CD4-positive, alpha-beta T cell treated with Interleukin-21 for 1 hour (primary cell): ENCODE measurements around the gene XPO6.

Experiments used
- DNase-seq: peaks from one replicate; pipeline ENCODE4 v3.0.0-alpha.2; 2020

Gene XPO6

DNA sequence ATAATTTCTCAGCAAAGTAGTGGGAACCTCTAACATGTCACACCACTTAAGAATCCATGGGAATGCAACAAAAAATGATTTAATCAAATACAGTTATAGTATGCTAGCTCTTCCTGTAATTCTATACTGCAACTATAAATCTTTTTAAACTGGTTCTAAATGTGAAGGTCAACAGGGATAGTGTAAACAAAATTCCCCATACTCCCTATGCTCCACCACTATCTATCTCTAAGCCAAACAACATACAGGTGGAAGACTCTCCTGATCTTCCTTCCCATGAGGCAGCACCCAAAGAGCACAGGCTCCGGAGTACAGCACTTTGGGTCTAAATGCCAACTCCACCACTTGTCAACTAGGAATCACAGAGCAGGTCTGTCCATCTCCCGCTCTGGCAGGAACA, 4.4 kb downstream of the XPO6 start:
- no peak for DNase-seq

DNA sequence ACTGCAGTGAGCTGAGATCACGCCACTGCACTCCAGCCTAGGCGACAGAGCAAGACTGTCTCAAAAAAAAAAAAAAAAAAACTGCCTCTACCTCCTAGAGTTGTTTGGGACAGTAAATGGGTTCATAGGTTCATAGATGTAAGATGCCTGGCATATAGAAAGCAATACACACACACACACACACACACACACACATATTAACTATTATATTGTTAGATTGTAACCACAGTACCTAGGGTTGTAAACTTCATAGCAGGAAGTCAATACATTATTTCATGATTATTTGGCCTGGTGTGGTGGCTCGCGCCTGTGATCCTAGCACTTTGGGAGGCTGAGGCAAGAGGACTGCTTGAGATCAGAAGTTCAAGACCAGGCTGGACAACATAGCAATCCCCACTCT, 5.8 kb downstream of the XPO6 start:
- no peak for DNase-seq

DNA sequence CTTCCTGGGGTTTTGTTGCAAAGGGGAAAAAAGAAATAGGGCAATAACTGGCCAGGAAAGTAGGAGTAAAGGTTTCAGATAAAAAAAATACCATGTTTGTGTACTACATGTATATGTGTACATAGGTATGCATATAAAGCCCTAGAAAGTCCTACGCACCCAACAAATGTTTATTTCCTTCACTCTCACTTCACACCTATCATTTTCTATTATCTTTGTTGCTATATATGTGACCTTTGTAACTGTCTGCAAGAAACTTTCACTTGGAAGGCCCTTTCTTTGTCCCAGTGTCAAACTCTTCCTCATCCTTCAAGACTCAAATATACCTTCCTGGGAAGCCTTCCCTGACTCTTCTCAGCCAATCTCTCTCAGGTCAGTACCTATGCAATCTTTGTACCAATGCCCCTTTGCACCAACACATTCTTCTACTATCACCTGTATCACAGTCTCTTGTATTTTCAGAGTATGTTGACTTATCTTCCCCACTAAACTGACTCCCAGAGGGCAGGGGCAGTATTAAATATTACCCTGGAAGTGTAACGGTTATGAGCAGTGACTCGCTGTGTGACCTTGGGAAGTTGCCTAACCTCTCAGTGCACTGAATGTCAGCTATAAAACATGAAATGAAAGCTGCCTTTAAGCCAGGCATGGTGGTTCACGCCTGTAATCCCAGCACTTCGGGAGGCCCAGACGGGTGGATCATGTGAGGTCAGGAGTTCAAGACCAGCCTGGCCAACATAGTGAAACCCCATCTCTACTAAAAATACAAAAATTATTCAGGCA, 6.5 kb downstream of the XPO6 start:
- DNase-seq = no peak

DNA sequence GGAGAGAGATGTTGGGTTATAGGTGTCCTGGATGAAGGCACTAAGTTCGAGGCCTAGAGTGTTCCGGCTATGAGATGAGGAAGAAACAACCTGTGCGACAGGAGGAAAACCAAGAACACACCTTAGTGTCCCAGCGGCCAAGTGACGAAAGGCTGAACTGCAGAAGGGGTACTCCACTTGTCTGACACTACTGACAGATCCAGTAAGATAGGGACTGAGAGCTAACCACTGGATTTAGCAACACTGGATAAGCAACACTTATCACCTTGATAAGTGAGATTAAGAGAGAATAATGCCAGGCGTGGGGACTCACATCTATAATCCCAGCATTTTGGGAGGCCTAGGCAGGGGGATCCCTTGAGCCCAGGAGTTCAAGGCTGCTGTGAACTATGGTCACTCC, 7.1 kb downstream of the XPO6 start:
- no peak for DNase-seq

DNA sequence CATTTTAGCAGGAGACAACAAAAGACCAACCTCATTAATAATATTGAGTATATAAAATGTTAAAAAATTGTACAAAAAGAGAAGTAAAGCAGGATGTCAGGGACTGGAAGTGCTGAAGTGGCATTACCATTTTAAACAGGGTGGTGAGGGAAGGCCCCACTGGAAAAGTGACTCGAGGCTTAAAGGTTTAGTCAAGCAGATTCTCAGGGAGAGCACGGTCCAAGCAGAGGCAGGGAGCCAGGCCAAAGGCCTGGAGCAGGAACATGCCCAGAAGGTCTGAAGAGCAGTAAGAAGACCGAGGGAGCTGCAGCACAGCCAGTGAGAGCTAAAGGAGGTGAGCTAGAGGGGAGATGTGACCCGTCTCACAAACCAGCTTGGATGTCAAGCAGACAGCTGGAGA, 7.6 kb downstream of the XPO6 start:
- DNase-seq = no peak

DNA sequence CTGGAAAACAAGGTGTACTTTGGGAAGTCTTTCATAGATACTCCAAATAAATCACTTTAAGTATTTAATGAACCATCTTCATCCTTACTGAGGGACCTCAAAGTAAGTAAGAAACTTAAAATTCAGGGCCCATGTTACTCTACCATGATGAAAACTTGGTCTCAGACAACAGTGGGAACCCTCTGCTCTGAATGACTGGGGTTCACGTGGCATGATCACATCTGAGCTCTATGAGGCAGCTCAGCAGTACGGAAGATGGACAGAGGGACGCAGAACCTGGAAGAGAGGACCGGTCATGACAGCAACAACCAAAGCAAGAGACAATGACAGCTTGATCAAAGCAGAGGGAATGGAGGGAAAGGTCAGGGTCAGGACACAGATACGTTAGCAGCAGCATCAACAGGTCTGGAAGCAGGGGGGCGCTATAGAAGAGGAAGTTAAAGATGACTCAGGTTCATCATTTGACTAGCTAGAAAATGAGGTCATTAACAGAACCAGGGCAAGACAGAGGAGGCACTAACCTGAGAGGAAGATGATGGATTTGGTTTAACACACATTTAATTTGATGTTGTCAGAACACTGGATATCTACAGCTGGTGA, 9.5 kb downstream of the XPO6 start:
- DNase-seq = peak; percentile 39

DNA sequence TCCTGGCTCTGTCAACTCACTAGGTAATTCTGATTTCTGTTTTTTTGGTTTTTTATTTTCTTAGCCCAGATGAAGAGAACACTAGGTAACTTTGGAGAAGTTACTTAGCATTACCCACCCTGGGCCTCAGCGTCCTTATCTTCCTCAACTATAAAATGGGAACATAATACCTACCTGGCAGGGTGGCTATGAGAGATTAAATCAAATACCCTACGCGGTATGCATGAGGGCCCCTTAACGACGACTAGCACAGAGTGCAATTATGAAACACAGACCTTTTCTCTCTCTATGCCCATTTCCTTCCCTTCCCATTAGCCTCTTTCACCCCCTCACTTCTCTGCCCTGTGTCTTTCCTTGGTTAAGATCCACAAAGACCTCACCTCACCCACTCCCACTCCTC, 11.1 kb downstream of the XPO6 start:
- no peak for DNase-seq

DNA sequence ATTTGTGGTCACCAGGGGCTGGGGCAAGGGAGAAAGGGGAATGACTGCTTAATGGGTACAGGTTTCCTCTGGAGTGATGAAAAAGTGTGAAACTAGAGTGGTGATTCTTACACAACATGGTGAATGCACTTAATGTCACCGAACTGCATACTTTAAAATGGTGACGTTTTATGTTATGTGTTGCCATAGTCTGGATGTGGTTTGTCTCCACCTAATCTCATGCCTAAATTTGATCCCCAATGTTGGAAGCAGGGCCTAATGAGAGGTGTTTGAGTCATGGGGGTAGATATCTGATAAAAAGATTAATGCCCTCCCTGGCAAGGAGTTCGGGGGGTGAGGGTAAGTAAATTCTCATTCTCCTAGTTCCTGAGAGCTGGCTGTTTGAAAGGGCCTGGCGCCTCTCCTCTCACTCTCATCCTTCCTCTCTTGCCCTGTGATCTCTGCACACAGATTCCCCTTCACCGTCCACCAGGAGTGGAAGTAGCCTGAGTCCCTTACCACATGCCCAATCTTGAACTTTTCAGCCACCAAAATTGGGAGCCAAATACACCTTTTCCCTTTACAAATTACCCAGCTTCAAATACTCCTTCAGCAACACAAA, 15.3 kb downstream of the XPO6 start:
- DNase-seq = no peak

DNA sequence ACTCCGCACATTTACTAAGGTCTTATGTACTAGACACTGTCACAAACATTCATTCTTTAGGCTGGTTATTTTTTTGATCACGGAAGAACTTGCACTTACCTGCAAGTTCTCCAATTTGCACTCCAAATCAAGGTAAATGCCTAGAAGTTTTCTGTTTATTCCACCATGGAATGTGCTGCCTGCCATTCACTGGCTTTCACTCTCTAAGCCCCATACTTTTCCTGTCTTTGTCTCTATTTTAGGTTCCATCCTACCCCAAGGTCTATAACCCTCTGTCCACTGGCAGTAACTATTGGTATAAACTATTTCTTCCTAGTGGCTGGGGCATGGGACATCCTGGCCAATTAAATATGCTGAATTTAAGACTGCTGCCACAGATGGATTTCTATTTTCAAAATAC, 15.9 kb downstream of the XPO6 start:
- no peak for DNase-seq

DNA sequence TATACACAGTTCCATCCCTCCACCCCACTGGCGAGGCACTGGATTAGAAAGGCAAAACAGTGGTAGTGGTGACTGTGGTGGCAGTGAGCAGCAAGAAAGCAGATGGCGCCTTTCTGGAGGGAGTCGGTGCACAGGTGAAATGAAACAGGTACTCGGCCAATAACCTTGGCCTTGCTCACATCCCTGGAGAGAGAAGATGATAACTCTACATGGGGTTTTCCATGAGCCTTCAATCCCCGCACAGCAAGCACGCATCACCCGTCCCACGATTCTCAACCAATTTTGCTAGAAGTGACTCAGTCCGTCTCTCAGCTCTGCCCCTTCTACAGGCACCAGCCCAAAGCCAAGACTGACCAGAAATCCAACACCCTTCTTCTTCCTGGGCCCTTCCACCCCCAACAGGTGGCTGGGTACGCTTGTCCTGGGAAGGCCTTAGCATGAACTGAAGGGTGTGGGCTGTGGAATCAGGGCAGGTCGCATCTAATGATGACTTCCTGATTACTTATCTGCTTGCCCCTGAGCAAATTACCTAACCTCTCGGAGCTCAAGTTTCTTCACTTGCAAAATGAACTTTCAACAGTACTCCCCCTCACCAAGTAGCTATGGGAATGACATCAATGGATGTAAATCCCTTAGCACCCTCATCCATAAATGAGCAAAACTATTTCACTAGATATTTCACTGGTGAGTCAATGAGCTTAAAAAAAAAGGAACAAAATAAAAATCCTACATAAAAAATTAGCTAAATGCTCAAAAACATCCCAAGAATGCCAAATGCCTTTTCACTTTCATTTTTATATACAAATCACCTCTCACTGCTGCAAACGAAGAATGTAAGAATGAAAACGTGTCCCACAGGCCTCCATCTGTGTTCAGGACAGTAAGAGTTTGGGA, 18.0 kb downstream of the XPO6 start:
- DNase-seq = peak; percentile 35

DNA sequence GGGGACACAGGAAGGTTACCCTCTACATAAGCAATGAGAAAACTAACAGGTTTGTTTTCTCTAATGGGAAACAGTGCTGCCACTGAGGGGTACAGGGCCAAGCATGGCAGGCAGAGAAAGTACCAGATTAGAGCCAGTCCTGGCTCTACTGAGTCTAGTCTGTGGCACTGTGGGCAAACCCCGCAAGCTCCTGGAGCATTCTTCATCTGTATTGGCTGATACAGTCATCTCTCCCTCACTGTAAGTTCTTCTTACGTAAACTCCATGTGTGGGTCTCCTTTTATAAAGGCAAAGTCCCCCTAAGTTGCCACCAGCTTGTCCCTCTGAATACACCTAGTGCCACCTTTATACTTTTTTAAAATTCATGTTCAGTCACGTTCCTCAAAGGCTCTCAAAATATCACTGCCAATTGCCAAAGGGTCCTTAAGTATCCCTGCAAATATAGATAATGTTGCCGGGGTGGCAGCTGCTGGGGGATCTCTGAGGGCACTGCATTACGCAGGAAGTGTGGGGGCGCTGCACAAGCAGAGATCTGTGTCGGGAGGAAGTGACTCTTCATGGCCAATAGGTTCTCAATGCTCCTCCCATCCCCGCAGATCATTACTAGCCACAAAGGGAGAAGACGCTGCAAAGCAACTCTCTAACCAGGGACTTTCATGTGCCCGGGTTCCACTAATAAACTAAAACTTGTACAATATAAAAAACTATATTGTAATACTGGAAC, 18.8 kb downstream of the XPO6 start:
- peak; percentile 83 for DNase-seq

DNA sequence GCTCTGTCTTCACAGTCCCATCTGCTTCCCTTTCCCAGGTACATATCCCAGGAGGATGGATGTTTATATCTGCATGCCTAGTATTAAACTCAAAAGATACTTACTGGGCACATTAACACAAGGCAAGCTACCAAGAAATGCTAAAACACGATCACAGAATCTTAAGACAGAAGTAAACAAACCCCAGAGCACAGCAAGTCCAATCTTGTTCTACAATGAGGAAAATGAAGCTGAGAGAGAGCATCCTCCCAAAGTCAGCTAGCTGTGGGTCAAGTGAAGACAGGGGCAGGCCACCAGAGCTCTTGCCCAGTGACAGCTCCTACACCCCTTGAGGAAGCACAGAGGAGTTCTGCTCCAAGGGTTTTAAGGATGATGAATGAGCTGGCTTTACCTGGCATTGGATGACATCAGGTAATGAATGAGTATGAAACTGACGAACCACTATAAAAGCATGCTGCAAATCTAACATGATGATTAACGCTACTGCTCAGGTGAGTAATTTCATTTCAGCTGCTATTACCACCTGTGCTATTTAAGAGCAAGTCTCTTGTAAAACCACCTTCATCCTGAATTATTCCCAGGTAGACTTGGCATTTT, 20.3 kb downstream of the XPO6 start:
- no peak for DNase-seq

DNA sequence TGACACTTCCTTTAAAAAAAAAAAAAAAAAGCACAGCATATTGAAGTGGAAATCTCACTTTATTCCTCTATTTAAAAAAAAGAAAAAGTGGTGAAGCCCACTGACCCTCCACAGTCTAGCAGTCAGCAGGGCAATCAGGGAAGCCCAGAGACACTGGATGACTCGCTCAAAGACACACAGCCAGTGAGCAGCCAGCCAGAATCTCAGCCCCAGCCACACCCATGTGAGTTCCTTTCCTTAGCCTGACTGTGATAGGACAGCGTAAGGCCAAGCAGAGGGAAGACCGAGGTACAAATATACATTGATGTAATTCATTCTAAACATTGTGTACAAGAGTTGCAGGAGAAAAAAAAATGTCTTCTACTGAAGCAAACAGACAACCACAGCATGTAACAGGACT, 22.5 kb downstream of the XPO6 start:
- peak; percentile 47 for DNase-seq

DNA sequence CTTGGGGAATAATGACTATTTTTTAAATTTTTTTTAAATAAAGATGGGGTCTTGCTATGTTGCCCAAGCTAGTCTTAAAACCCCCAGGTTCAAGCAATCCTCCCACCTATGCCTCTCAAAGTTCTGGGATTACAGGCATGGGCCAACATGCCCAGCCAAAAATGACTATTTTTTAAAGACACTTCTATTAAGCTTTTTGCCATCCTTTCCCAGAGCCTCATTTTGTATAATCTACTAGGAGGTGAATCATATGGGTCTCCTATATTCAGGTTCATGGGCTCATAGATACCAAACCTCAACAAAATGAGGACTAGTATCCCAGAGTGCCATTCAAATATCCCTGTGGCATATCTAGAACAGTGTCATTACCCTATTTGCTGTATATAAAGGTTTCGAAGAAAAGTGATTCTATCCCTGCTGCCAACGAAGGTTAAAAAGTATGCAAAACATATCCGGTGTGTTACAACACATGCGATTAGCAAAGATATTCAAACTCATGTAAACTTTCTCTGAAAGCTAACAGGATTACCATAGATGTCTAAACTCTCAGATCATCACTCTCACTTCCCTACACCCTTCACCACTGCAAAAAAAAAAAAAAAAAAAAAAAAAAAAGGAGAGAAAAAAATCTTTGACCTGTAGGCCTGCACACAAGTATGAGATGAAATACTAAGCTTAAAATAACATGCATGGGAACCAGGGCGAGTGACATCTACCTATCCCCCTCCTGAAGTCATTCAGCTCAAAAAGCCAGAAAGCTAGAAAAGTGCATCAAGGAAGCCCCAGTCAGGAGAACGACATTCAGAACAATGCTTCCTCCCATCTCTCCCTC, 23.5 kb downstream of the XPO6 start:
- peak; percentile 33 for DNase-seq

DNA sequence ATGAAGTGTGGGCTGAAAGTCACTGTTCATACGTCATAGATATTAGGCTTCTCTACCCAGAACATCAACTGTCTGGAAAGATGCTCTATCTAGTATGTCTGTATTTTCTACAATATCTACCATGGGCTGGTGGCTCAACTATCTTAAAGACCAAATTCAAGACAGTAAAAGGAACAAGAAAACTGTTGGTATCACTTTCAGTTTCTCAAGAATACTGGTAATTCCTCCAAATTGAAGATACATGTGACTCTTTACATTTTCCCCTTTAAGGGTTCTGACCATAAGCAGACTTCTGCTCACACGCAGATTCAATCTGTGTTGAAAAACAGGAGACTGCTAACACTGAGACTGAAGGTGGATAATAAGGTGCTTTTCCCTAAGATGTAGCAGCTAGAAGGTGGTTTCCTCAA, 24.2 kb downstream of the XPO6 start:
- DNase-seq = peak; percentile 60

DNA sequence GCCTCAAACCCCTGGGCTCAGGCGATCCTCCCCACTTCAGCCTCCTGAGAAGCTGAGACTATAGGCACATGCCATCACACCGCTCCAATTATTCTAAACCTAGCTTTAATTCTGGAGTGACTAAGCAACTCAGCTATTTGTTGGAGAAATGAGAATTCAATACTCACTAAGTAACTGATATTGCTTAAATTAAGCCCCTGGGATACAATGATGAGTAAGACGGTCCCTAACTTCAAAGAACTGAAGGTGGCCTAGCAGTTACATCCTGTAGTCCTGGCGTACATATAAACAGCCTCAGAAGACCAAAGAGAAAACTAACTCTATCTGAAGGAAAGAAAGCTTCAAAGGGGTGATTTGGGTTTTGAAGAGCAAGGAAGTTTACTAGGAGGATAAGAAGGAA, 25.0 kb downstream of the XPO6 start:
- peak; percentile 56 for DNase-seq

DNA sequence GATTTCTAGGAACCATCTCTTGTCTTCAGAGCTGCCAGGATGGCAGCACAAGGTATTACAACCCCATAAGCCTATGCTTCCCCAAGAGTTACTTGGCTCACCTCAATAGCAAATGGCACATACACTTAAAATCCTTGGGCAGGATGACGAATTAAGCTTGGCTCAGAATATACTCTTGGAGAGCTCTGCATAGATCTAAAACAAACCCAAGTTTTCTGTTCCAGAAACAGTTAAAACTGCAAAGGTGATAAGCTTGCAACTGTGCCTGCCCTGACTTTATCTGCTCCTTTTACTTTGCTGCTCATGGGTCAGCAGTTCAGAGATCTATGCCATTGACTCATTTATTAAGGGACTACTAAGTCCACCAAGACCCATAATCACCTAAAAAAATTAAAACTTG, 26.1 kb downstream of the XPO6 start:
- no peak for DNase-seq

DNA sequence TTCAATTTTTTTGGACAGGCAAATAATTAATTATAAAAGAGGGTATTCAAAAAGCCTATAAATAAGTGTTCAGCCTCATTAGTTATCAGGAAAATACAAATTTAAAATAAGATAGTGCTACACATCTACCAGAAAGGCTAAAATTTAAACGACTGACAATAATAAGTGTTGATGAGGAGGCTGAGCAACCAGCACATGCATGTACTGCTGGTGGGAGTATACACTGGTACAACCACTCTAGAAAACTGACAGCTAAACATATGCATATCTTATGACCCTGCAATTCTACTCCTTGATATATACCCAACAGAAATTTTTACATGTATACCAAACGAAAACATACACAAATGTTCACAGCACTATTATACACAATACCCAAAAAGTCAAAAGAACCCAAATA, 27.1 kb downstream of the XPO6 start:
- DNase-seq = no peak

DNA sequence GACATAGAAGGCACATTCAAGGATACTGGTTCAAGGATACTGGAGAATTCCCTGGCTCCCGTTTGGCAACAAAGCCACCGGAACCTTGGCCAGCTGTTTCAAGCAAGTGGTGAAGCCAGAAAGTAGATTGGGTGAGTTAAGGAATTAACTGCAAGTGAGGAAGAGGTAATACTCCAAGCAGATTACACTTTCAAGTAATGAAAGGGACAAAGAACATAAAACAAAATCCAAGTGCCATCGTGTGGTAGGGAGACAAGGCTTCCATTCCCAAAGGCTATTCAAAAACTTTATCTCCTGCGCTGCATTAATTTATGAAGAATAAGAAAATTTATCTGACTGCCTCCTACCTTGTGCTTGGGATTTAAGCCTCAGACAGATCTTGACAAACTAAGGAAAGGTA, 27.8 kb downstream of the XPO6 start:
- DNase-seq = no peak

DNA sequence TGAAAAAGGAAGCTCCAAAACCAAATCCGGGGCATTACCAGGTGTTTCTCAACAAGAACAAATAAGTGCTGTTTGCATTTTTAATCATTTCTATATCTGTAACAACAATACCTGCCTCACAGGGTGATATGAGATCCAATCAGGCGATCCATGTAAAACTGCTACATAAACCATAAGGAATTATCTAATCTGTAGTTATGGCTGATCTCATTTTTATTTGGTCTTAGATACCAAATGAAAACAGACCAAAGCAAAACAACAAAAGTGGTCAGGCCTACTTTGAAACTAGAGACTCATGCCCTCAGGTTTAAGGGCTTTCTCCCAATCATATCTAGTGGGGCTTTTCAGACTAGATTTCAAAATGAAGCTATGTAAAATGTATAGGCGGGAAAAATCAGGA, 28.3 kb downstream of the XPO6 start:
- no peak for DNase-seq

DNA sequence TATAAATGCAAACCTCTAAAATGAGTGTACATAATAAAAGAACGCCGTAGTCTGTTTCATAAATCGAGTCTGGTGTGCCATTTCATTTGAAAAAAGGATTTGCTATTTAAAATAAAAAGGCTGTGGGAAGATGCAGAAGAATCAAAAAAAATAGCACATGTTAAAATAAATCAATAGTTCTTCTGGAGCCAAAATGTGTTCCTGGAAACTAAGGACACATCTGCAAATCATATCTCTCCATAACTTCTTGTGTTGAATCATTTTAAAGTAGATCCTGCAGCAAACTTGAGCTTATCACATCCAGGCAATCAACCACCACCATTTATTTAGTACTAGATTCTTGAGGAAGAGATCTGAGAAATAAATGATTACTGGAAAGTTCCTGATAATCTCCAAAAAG, 29.0 kb downstream of the XPO6 start:
- no peak for DNase-seq
